ENCODE results near the gene CDC42BPB.

The CDC42BPB gene

DNA sequence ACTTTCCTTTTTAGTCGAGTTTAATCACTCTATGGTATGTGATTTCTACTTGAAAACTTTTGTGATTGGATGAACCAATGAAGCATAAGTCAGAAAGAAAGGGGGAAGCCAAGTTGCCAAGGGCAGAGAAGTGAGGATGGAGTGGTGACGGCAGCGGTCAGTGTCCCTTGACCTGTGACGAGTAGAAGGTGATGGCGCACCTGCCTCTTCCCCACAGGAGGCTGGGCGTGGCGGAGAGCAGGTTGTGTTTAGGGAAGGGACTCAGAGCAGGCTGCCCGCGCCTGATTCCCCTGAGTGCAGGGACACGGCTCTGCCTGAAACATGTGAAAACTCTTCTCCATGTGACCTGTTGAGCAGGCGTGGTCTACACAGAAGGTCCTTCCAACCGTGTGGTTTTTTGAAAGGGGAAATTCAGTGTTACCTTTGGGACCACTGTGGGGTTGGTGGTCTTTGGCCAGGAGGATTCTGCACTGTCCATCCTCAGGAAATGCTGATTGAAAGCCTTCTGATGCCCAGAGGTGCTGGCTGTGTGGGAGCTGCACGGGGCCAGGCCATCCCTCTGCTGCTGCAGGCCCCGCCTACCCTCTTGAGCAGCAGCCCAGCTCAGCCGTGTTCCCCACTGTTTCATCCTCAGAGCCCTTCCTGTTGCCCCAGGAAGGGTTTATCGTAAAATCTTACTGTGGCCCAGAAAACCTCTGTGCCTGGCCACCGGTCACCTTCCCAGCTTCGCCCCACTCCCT is 158.4 kb downstream of the CDC42BPB start:
- Histone ChIP-seq H3K4me1 (ENCODE audit: control insufficient read depth, insufficient read depth, low read length) (no peaks in the 10 kb centered on the region), H3K36me3 (ENCODE audit: control insufficient read depth in 2 of 2, insufficient read depth in 1 of 2, low read length in 2 of 2) (peaks cover 0 to 63% of the 10 kb centered on the region in 2 experiments; a peak in 2 of 3 replicates), H3K27ac (ENCODE audit: extremely low read depth, low read depth, low read length) (no peak overlapping the region), H3K9me3 (ENCODE audit: control insufficient read depth, insufficient read depth, low read depth, low read length) (no peaks in the 10 kb centered on the region), H3K4me3 (ENCODE audit: low read depth, low read length) (no peak overlapping the region)
- ChIA-PET CTCF (no interaction called here), POLR2A (no interaction called here)
- TF ChIP-seq SCRT2 (tag by site-specific recombination; IDR thresholded peaks at IDR 0.05) (peak; percentile 76), ZNF112 (tag by site-specific recombination; IDR thresholded peaks at IDR 0.05) (no peak), AEBP2 (tag by site-specific recombination; IDR thresholded peaks at IDR 0.05; ENCODE audit: borderline replicate concordance) (no peak)

DNA sequence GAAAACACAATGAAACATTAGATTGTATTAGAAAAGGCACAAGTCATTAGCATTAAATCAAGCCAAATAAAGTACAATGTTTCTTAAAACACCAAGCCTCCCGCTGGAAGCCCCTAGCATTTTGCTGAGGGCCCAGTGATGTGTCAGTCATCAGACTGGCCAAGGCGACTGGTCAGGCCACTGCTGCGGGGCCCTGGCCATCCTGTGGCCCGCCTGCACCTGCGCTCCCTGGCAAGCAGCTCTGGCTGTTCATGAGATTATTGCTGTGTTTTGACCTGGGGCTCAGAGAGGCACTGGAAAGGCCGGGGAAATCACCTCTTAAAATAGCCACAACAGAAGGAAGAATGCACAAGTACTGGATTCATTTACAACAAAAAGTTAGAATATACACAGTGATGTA is 159.1 kb downstream of the CDC42BPB start:
- H3K27ac ChIP-seq (ENCODE audit: extremely low read depth, low read depth, low read length), result no peak overlapping the region
- H3K36me3 ChIP-seq (ENCODE audit: control insufficient read depth in 2 of 2, insufficient read depth in 1 of 2, low read length in 2 of 2), result peaks cover 0 to 60% of the 10 kb centered on the region in 2 experiments; a peak in 2 of 3 replicates

DNA sequence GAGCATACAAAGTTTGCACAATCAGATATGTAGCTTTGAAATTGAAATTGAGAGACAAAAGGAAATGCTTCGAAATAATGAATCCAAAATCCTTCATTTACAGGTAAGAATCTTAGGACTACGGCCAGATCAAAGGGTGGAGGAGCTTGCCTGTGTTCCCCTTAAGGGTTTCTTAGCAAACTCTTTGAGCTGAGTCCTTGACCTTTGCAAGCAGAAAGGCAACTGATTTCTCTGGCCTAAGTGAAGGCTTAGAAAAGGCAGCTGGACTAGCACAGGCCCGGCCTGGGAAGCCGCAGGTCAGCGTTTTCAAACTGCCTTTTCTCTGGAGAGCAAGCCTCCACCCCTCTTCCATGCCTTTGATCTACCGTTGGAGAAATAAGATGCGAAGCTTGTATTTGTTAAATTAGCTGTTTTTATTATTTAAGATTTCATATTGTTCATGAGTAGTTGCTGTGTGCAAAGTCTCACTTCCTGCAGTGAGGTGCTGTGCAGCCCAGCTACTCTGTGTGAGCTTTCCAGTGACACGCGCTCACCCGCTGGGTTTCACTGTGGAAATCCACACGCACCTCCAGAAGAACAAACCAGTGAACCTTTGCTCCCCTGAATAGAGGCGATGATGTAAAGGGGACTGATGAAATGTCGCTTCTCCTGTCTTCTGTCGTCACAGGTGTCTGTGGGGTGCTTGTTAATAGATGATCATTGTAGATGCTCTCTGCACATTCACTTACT is 159.9 kb downstream of the CDC42BPB start:
- no peaks in the 10 kb centered on the region for H3K9me3 ChIP-seq (ENCODE audit: control insufficient read depth, insufficient read depth, low read depth, low read length)
- peaks cover 0 to 56% of the 10 kb centered on the region in 2 experiments; a peak in 2 of 3 replicates for H3K36me3 ChIP-seq (ENCODE audit: control insufficient read depth in 2 of 2, insufficient read depth in 1 of 2, low read length in 2 of 2)
- POLR2A ChIA-PET, result no interaction called here
- H3K4me1 ChIP-seq (ENCODE audit: control insufficient read depth, insufficient read depth, low read length), result no peaks in the 10 kb centered on the region
- no peak overlapping the region for H3K4me3 ChIP-seq (ENCODE audit: low read depth, low read length)
- H3K27ac ChIP-seq (ENCODE audit: extremely low read depth, low read depth, low read length), result no peak overlapping the region
- TF ChIP-seq ZNF660 (tag by site-specific recombination; IDR thresholded peaks at IDR 0.05) (no peak), ZIC2 (tag by site-specific recombination; IDR thresholded peaks at IDR 0.05) (peak; percentile 25; the same call in 1 of the 2 replicates)
- CTCF ChIA-PET, result interaction anchor here (1.0 to 1.2 kb wide), 3 partner anchors 20 to 204 kb away, joined by 3 to 5 read pairs (median 3); no protein-coding TSS in a partner anchor

More for the DNA sequence above, 159.1 kb downstream of the CDC42BPB start:
- H3K4me3 ChIP-seq (ENCODE audit: low read depth, low read length), result no peak overlapping the region
- H3K9me3 ChIP-seq (ENCODE audit: control insufficient read depth, insufficient read depth, low read depth, low read length), result no peaks in the 10 kb centered on the region
- no peaks in the 10 kb centered on the region for H3K4me1 ChIP-seq (ENCODE audit: control insufficient read depth, insufficient read depth, low read length)
- POLR2A ChIA-PET, result no interaction called here
- CTCF ChIA-PET, result no interaction called here
- TF ChIP-seq ZNF600 (tag by site-specific recombination; IDR thresholded peaks at IDR 0.05), result no peak
- no peak for TF ChIP-seq ZBTB17 (tag by site-specific recombination; IDR thresholded peaks at IDR 0.05)
- no peak for TF ChIP-seq ZNF768 (tag by site-specific recombination; IDR thresholded peaks at IDR 0.05)
- TF ChIP-seq ZNF501 (tag by site-specific recombination; IDR thresholded peaks at IDR 0.05), result no peak
- TF ChIP-seq ZNF830 (tag by site-specific recombination; IDR thresholded peaks at IDR 0.05; ENCODE audit: low read depth), result no peak
- TF ChIP-seq HOXC10 (CRISPR knock-in tag; IDR thresholded peaks at IDR 0.05), result no peak
- TF ChIP-seq SETDB1 (IDR thresholded peaks at IDR 0.05; ENCODE audit: insufficient read length, low read length), result no peak
- TF ChIP-seq ZNF580 (tag by site-specific recombination; IDR thresholded peaks at IDR 0.05), result no peak
- TF ChIP-seq ZSCAN23 (tag by site-specific recombination; IDR thresholded peaks at IDR 0.05), result no peak
- TF ChIP-seq ZNF747 (tag by site-specific recombination; IDR thresholded peaks at IDR 0.05), result no peak
- TF ChIP-seq ZNF146 (tag by site-specific recombination; IDR thresholded peaks at IDR 0.05), result no peak
- no peak for TF ChIP-seq ZNF175 (tag by site-specific recombination; IDR thresholded peaks at IDR 0.05)
- no peak for TF ChIP-seq ZBTB21 (tag by site-specific recombination; IDR thresholded peaks at IDR 0.05)
- no peak for TF ChIP-seq WT1 (tag by site-specific recombination; IDR thresholded peaks at IDR 0.05)
- TF ChIP-seq ZNF354C (tag by site-specific recombination; IDR thresholded peaks at IDR 0.05; ENCODE audit: borderline replicate concordance, low read depth), result no peak
- TF ChIP-seq ZNF658 (tag by site-specific recombination; IDR thresholded peaks at IDR 0.05), result no peak
